CD8-positive, alpha-beta memory T cell (primary cell): ENCODE data around the gene POR. TPM values are rescaled to one million over a fixed set of nuclear protein-coding genes. Genes with fewer than 3 reads are reported as not detected.
A peak's percentile ranks its signal among the peaks of the same experiment; 100 is the strongest.

Source experiments
- CTCF ChIA-PET: fragments of 350-600 bp; sonication (Branson Sonifier 250); formaldehyde crosslinking; loops from one replicate; lab custom pipeline; 2021; ENCODE audit warnings: antibody characterized with exemption; lab: Charles Lee
- POLR2A ChIA-PET: fragments of 350-600 bp; sonication (Branson Sonifier 250); formaldehyde crosslinking; loops from one replicate; lab custom pipeline; 2021; ENCODE audit warnings: antibody characterized with exemption; lab: Charles Lee
- DNase-seq, 5 donors: peaks; one replicate each; pipeline versions ENCODE4 v3.0.0 to v3.0.0-alpha.2; 2020 to 2022; ENCODE audit warnings: mixed read lengths in 1 of 5
- H3K27ac ChIP-seq: one replicate; pipeline ENCODE4 v1.7.0; 2013; ENCODE audit warnings: low read depth, mild to moderate bottlenecking, low read length, moderate library complexity
- H3K27me3 ChIP-seq: 2 replicates; pipeline ENCODE4 v1.7.0; 2013; ENCODE audit warnings: low read length, mild to moderate bottlenecking; ENCODE audit not compliant: insufficient read depth, poor library complexity, severe bottlenecking
- H3K36me3 ChIP-seq: 2 replicates; pipeline ENCODE4 v1.7.0; 2013; ENCODE audit warnings: mild to moderate bottlenecking, low read length, moderate library complexity; ENCODE audit not compliant: insufficient read depth
- H3K4me1 ChIP-seq: 2 replicates; pipeline ENCODE4 v1.7.0; 2013; ENCODE audit warnings: mild to moderate bottlenecking, low read length, moderate library complexity; ENCODE audit not compliant: insufficient read depth
- H3K4me3 ChIP-seq: 2 replicates; pipeline ENCODE4 v1.7.0; 2013; ENCODE audit warnings: mild to moderate bottlenecking, low read length
- H3K9me3 ChIP-seq: 2 replicates; pipeline ENCODE4 v1.7.0; 2013; ENCODE audit warnings: mild to moderate bottlenecking, low read length
- H3K27ac Mint-ChIP-seq, 8 donors: one replicate each; pipeline ENCODE4 v1.8.0; 2020 to 2021; ENCODE audit warnings: mixed read lengths in 8 of 8, mild to moderate bottlenecking in 6 of 8, inconsistent platforms in 3 of 8, moderate library complexity in 3 of 8
- H3K27me3 Mint-ChIP-seq, 2 donors: one replicate each; pipeline ENCODE4 v1.8.0; 2020 to 2021; ENCODE audit warnings: mixed read lengths in 2 of 2, mild to moderate bottlenecking in 1 of 2, moderate library complexity in 1 of 2
- H3K36me3 Mint-ChIP-seq, 3 donors: one replicate each; pipeline ENCODE4 v1.8.0; 2020 to 2021; ENCODE audit warnings: mixed read lengths in 3 of 3, inconsistent platforms in 1 of 3, mild to moderate bottlenecking in 1 of 3
- H3K4me1 Mint-ChIP-seq, 3 donors: one replicate each; pipeline ENCODE4 v1.8.0; 2020 to 2021; ENCODE audit warnings: mixed read lengths in 3 of 3, inconsistent platforms in 1 of 3, mild to moderate bottlenecking in 1 of 3
- H3K4me3 Mint-ChIP-seq, 7 donors: one replicate each; pipeline ENCODE4 v1.8.0; 2020 to 2021; ENCODE audit warnings: mixed read lengths in 7 of 7, mild to moderate bottlenecking in 6 of 7, moderate library complexity in 4 of 7, inconsistent platforms in 2 of 7
- H3K9me3 Mint-ChIP-seq, 5 donors: one replicate each; pipeline ENCODE4 v1.8.0; 2020 to 2022; ENCODE audit warnings: mixed read lengths in 5 of 5, mild to moderate bottlenecking in 3 of 5, moderate library complexity in 2 of 5, inconsistent platforms in 1 of 5
- polyA plus RNA-seq: library from polyadenylated mRNA; unstranded; fragments of 300-500 nt; fragmentation: Illumina TruSeq; gene quantifications from one replicate; pipeline ENCODE4 v1.2.3, GENCODE V29; 2021
- total RNA-seq, 2 experiments: library from RNA; stranded (reverse); gene quantifications; one replicate each; pipeline ENCODE4 v1.2.3, GENCODE V29; 2021

The POR gene
- total and polyA plus RNA-seq, 3 experiments from 2014 or later: 40.7 to 61.4 (median 41.6) TPM

- Histone ChIP-seq H3K4me1 (no peaks in the 10 kb centered on the region), H3K36me3 (no peaks in the 10 kb centered on the region), H3K9me3 (no peaks in the 10 kb centered on the region), H3K27me3 (no peaks in the 10 kb centered on the region), H3K4me3 (no peak overlapping the region), H3K27ac (no peak overlapping the region)
- no peak overlapping the region for H3K27ac Mint-ChIP-seq
- no peaks in the 10 kb centered on the region for H3K27me3 Mint-ChIP-seq
- DNase-seq: peak in 1 of 5 donors; percentile 46
- ChIA-PET CTCF (no interaction called here), POLR2A (no interaction called here)
- peaks cover 6 to 11% (median 9%) of the 10 kb centered on the region in 3 donors for H3K4me1 Mint-ChIP-seq
- H3K36me3 Mint-ChIP-seq: peaks cover 0 to 64% (median 2%) of the 10 kb centered on the region in 3 donors
- no peak overlapping the region for H3K4me3 Mint-ChIP-seq
- H3K9me3 Mint-ChIP-seq: no peaks in the 10 kb centered on the region
These were observed 70.7 kb downstream of the POR start for GRCh38 chr7:75985518-75986146.

- peak in 1 of 5 donors; percentile 41 for DNase-seq
- Mint-ChIP-seq H3K27ac (peak overlapping the region in 1 of 8 donors; percentile 29), H3K36me3 (peaks cover 0 to 62% (median 2%) of the 10 kb centered on the region in 3 donors), H3K4me3 (no peak overlapping the region), H3K4me1 (peaks cover 6 to 16% (median 9%) of the 10 kb centered on the region in 3 donors), H3K9me3 (no peaks in the 10 kb centered on the region), H3K27me3 (no peaks in the 10 kb centered on the region)
- ChIA-PET CTCF (no interaction called here), POLR2A (no interaction called here)
- Histone ChIP-seq H3K27ac (no peak overlapping the region), H3K36me3 (no peaks in the 10 kb centered on the region), H3K4me3 (no peak overlapping the region), H3K9me3 (no peaks in the 10 kb centered on the region), H3K27me3 (no peaks in the 10 kb centered on the region), H3K4me1 (no peaks in the 10 kb centered on the region)
These were observed 71.3 kb downstream of the POR start for GRCh38 chr7:75986147-75986781.

GRCh38 chr7:75987026-75987804 is 72.3 kb downstream of the POR start:
- Histone ChIP-seq H3K27ac (no peak overlapping the region), H3K9me3 (no peaks in the 10 kb centered on the region), H3K36me3 (no peaks in the 10 kb centered on the region), H3K4me3 (no peak overlapping the region), H3K27me3 (no peaks in the 10 kb centered on the region), H3K4me1 (no peaks in the 10 kb centered on the region)
- H3K4me1 Mint-ChIP-seq: peaks cover 6 to 16% (median 9%) of the 10 kb centered on the region in 3 donors
- no peaks in the 10 kb centered on the region for H3K27me3 Mint-ChIP-seq
- CTCF ChIA-PET: no interaction called here
- no peak overlapping the region for H3K4me3 Mint-ChIP-seq
- peak in 1 of 5 donors; percentile 37 for DNase-seq
- no peak overlapping the region for H3K27ac Mint-ChIP-seq
- no peaks in the 10 kb centered on the region for H3K9me3 Mint-ChIP-seq
- peaks cover 0 to 53% (median 2%) of the 10 kb centered on the region in 3 donors for H3K36me3 Mint-ChIP-seq
- POLR2A ChIA-PET: no interaction called here

- H3K4me1 ChIP-seq: peaks cover under 1% of the 10 kb centered on the region
- POLR2A ChIA-PET: no interaction called here
These were observed 73.0 kb downstream of the POR start for GRCh38 chr7:75987805-75988567.

GRCh38 chr7:75988568-75989499 is 73.9 kb downstream of the POR start:
- Histone ChIP-seq H3K27ac (no peak overlapping the region), H3K27me3 (no peaks in the 10 kb centered on the region), H3K4me1 (peaks cover 7% of the 10 kb centered on the region), H3K4me3 (no peak overlapping the region), H3K36me3 (no peaks in the 10 kb centered on the region), H3K9me3 (no peaks in the 10 kb centered on the region)
- no peaks in the 10 kb centered on the region for H3K27me3 Mint-ChIP-seq
- peaks cover 0 to 37% (median 2%) of the 10 kb centered on the region in 3 donors for H3K36me3 Mint-ChIP-seq
- H3K27ac Mint-ChIP-seq: no peak overlapping the region
- POLR2A ChIA-PET: no interaction called here
- CTCF ChIA-PET: no interaction called here
- DNase-seq: peak in 1 of 5 donors; percentile 47
- no peak overlapping the region for H3K4me3 Mint-ChIP-seq
- H3K9me3 Mint-ChIP-seq: no peaks in the 10 kb centered on the region
- peaks cover 6 to 27% (median 14%) of the 10 kb centered on the region in 3 donors for H3K4me1 Mint-ChIP-seq

More at GRCh38 chr7:75987805-75988567, 73.0 kb downstream of the POR start:
- DNase-seq: peak in 1 of 5 donors; percentile 43
- no peak overlapping the region for H3K27ac Mint-ChIP-seq
- no peak overlapping the region for H3K4me3 Mint-ChIP-seq
- Histone ChIP-seq H3K27me3 (no peaks in the 10 kb centered on the region), H3K27ac (no peak overlapping the region), H3K4me3 (no peak overlapping the region), H3K36me3 (no peaks in the 10 kb centered on the region), H3K9me3 (no peaks in the 10 kb centered on the region)
- no peaks in the 10 kb centered on the region for H3K27me3 Mint-ChIP-seq
- H3K4me1 Mint-ChIP-seq: peaks cover 6 to 18% (median 10%) of the 10 kb centered on the region in 3 donors
- H3K9me3 Mint-ChIP-seq: no peaks in the 10 kb centered on the region
- peaks cover 0 to 45% (median 2%) of the 10 kb centered on the region in 3 donors for H3K36me3 Mint-ChIP-seq
- CTCF ChIA-PET: no interaction called here

GRCh38 chr7:75989500-75990388 is 74.8 kb downstream of the POR start:
- Mint-ChIP-seq H3K27ac (peak overlapping the region in 5 of 8 donors; percentile 3 to 38 (median 11)), H3K27me3 (no peaks in the 10 kb centered on the region), H3K4me3 (peak overlapping the region in 1 of 7 donors; percentile 10), H3K4me1 (peaks cover 6 to 29% (median 14%) of the 10 kb centered on the region in 3 donors), H3K9me3 (no peaks in the 10 kb centered on the region), H3K36me3 (peaks cover 0 to 31% (median 2%) of the 10 kb centered on the region in 3 donors)
- Histone ChIP-seq H3K36me3 (no peaks in the 10 kb centered on the region), H3K27ac (no peak overlapping the region), H3K9me3 (no peaks in the 10 kb centered on the region), H3K27me3 (no peaks in the 10 kb centered on the region), H3K4me3 (no peak overlapping the region), H3K4me1 (peaks cover 8% of the 10 kb centered on the region)
- ChIA-PET POLR2A (no interaction called here), CTCF (no interaction called here)
- peak in 1 of 5 donors; percentile 43 for DNase-seq
